ENCODE data around the gene PCSK5.

- TF ChIP-seq TAF1 (IDR thresholded peaks at IDR 0.05; ENCODE audit: low read depth) (no peak), CEBPB (IDR thresholded peaks at IDR 0.05) (no peak), YY1 (IDR thresholded peaks at IDR 0.05; ENCODE audit: low read depth) (no peak), RAD21 (IDR thresholded peaks at IDR 0.05; ENCODE audit: low read depth) (no peak), MAX (IDR thresholded peaks at IDR 0.05) (no peak), USF1 (IDR thresholded peaks at IDR 0.05) (no peak), CREB1 (IDR thresholded peaks at IDR 0.05; ENCODE audit: low read depth) (no peak), ZBTB7A (IDR thresholded peaks at IDR 0.05; ENCODE audit: low read depth) (no peak)
Measured at GRCh38 chr9:76026796-76027195, 136.3 kb downstream of the PCSK5 start.

All from Ishikawa (cell line).